A204.1 (cell line): ENCODE results near the gene SLC27A3.

Source experiments
- FAIRE-seq: peaks from 2 replicates; lab custom pipeline; 2012; peaks lifted over from hg19 to GRCh38; lab: Jason Lieb, UNC

The SLC27A3 gene

GRCh38 chr1:153774780-153775457, at the start of gene SLC27A3:
SLC27A3 (plus strand) TSS chr1:153775407; CDS start chr1:153775498, 91 bp downstream.
- no peak for FAIRE-seq

- peak; percentile 95 for FAIRE-seq
Measured at GRCh38 chr1:153727463-153728304, 47.5 kb upstream of the SLC27A3 start, which contains the start of gene INTS3. INTS3 (plus strand) TSS chr1:153728050; CDS start chr1:153728635, 585 bp downstream.

- no peak for FAIRE-seq
Measured at GRCh38 chr1:153728305-153729066, 46.7 kb upstream of the SLC27A3 start.

GRCh38 chr1:153730468-153730988, 44.7 kb upstream of the SLC27A3 start:
- FAIRE-seq = no peak

GRCh38 chr1:153733970-153734369, 41.2 kb upstream of the SLC27A3 start:
- no peak for FAIRE-seq

GRCh38 chr1:153734396-153735089, 40.7 kb upstream of the SLC27A3 start:
- no peak for FAIRE-seq

GRCh38 chr1:153735090-153735420, 40.2 kb upstream of the SLC27A3 start:
- no peak for FAIRE-seq

- FAIRE-seq = no peak
Measured at GRCh38 chr1:153741986-153742385, 33.2 kb upstream of the SLC27A3 start.

GRCh38 chr1:153742411-153743142, 32.6 kb upstream of the SLC27A3 start:
- no peak for FAIRE-seq

- no peak for FAIRE-seq
Measured at GRCh38 chr1:153745417-153745816, 29.8 kb upstream of the SLC27A3 start.

GRCh38 chr1:153746174-153746573, 29.0 kb upstream of the SLC27A3 start:
- no peak for FAIRE-seq

GRCh38 chr1:153748903-153749302, 26.3 kb upstream of the SLC27A3 start:
- no peak for FAIRE-seq

- no peak for FAIRE-seq
Measured at GRCh38 chr1:153749408-153750005, 25.7 kb upstream of the SLC27A3 start.

- FAIRE-seq = no peak
Measured at GRCh38 chr1:153750026-153750995, 24.9 kb upstream of the SLC27A3 start.

- no peak for FAIRE-seq
Measured at GRCh38 chr1:153752072-153752471, 23.1 kb upstream of the SLC27A3 start.

GRCh38 chr1:153752571-153753195, 22.5 kb upstream of the SLC27A3 start:
- FAIRE-seq = no peak

- FAIRE-seq = no peak
Measured at GRCh38 chr1:153754266-153754665, 20.9 kb upstream of the SLC27A3 start.

- no peak for FAIRE-seq
Measured at GRCh38 chr1:153760440-153760839, 14.8 kb upstream of the SLC27A3 start.
